PC-9 (cell line): ENCODE data around the gene ADAMTS10.
"Not testable (repeated sequence)": the region's sequence is repeated elsewhere in the genome, so short reads cannot be mapped to it uniquely, and the experiment has no call there.

Source experiments
- CTCF ChIP-seq: fragments of 200-600 bp; sonication (generic); conservative IDR thresholded peaks from 2 replicates; pipeline ENCODE4 v1.6.1; 2017; ENCODE audit warnings: mixed run types, antibody characterized with exemption, mild to moderate bottlenecking, moderate library complexity
- EZH2 ChIP-seq: fragments of 200-600 bp; sonication (generic); IDR thresholded peaks from 2 replicates; pipeline ENCODE4 v1.8.0; 2017; ENCODE audit warnings: antibody characterized with exemption, low read depth

- TF ChIP-seq CTCF, EZH2: not testable (repeated sequence)
These were observed 6.8 kb upstream of the ADAMTS10 start for GRCh38 chr19:8617325-8617724.
